WTC11 (cell line): Measurements from ENCODE around the gene ZNF326. TPM values are rescaled to one million over a fixed set of nuclear protein-coding genes. Genes with fewer than 3 reads are reported as not detected.

Experiments used
- ATAC-seq: fragments of 200-7000 bp; cut with Tn5 transposase; 2 replicates; pipeline ENCODE4 v1.10.0; 2021; ENCODE audit warnings: mild to moderate bottlenecking, moderate library complexity
- CTCF ChIA-PET: fragments of 300-600 bp; sonication (Branson Sonifier 250); formaldehyde crosslinking; loops from one replicate; lab custom pipeline; 2021; ENCODE audit warnings: antibody characterized with exemption; lab: Charles Lee
- POLR2A ChIA-PET: fragments of 350-600 bp; sonication (Branson Sonifier 250); formaldehyde crosslinking; loops from one replicate; lab custom pipeline; 2021; ENCODE audit warnings: antibody characterized with exemption; lab: Charles Lee
- DNase-seq: peaks from one replicate; pipeline ENCODE4 v3.0.0; 2021; ENCODE audit warnings: low spot score
- H3K27ac Mint-ChIP-seq: 2 replicates; pipeline ENCODE4 v1.8.0; 2021; ENCODE audit warnings: mixed read lengths
- H3K27me3 Mint-ChIP-seq: 2 replicates; pipeline ENCODE4 v1.8.0; 2021; ENCODE audit warnings: low read depth, mild to moderate bottlenecking, moderate library complexity, mixed read lengths
- H3K36me3 Mint-ChIP-seq: 2 replicates; pipeline ENCODE4 v1.8.0; 2021; ENCODE audit warnings: mixed read lengths
- H3K4me1 Mint-ChIP-seq: 2 replicates; pipeline ENCODE4 v1.8.0; 2022; ENCODE audit warnings: mixed read lengths
- H3K4me3 Mint-ChIP-seq: 2 replicates; pipeline ENCODE4 v1.8.0; 2021; ENCODE audit warnings: mild to moderate bottlenecking, moderate library complexity, mixed read lengths
- H3K9me3 Mint-ChIP-seq: 2 replicates; pipeline ENCODE4 v1.8.0; 2021; ENCODE audit warnings: mixed read lengths
- CBFB ChIP-seq: sonication (generic); formaldehyde crosslinking; IDR thresholded peaks from 2 replicates; pipeline ENCODE4 v1.8.1; 2022; ENCODE audit warnings: mild to moderate bottlenecking, low read depth, missing genetic modification reagents
- ETV6 ChIP-seq: sonication (generic); formaldehyde crosslinking; IDR thresholded peaks from 2 replicates; pipeline ENCODE4 v1.8.1; 2022; ENCODE audit warnings: mild to moderate bottlenecking, missing genetic modification reagents
- FOXK1 ChIP-seq: sonication (generic); formaldehyde crosslinking; IDR thresholded peaks from 2 replicates; pipeline ENCODE4 v1.8.0; 2022; ENCODE audit warnings: mild to moderate bottlenecking, moderate library complexity, missing genetic modification reagents
- JUN ChIP-seq: sonication (generic); formaldehyde crosslinking; IDR thresholded peaks from 2 replicates; pipeline ENCODE4 v1.8.0; 2023; ENCODE audit warnings: mild to moderate bottlenecking, missing genetic modification reagents
- ZBTB21 ChIP-seq: sonication (generic); formaldehyde crosslinking; IDR thresholded peaks from 2 replicates; pipeline ENCODE4 v1.8.1; 2023; ENCODE audit warnings: mild to moderate bottlenecking, missing genetic modification reagents, borderline replicate concordance
- total RNA-seq: library from RNA; stranded (reverse); gene quantifications from 3 replicates; pipeline ENCODE4 v1.2.3, GENCODE V29; 2021
- TF ChIP-seq, protein P1 (sequence below): fragments of 250-450 bp; sonication (Bioruptor Pico); IDR thresholded peaks from 2 replicates; pipeline ENCODE4 v2.1.2; 2022; ENCODE audit warnings: mild to moderate bottlenecking, moderate library complexity
- TF ChIP-seq, protein P2 (sequence below): fragments of 250-450 bp; sonication (Bioruptor Pico); IDR thresholded peaks from 2 replicates; pipeline ENCODE4 v1.9.0; 2021; ENCODE audit warnings: mild to moderate bottlenecking
- TF ChIP-seq, protein P3 (sequence below): sonication (generic); formaldehyde crosslinking; IDR thresholded peaks from 2 replicates; pipeline ENCODE4 v1.8.0; 2023; ENCODE audit warnings: missing genetic modification reagents
- TF ChIP-seq, protein P4 (sequence below): sonication (generic); formaldehyde crosslinking; IDR thresholded peaks from 2 replicates; pipeline ENCODE4 v1.8.1; 2022; ENCODE audit warnings: low read depth, missing genetic modification reagents, borderline replicate concordance
- TF ChIP-seq, protein P5 (sequence below): sonication (generic); formaldehyde crosslinking; IDR thresholded peaks from 2 replicates; pipeline ENCODE4 v1.8.0; 2022; ENCODE audit warnings: mild to moderate bottlenecking, missing genetic modification reagents
- TF ChIP-seq, protein P6 (sequence below): sonication (generic); formaldehyde crosslinking; conservative IDR thresholded peaks from 2 replicates; pipeline ENCODE4 v1.8.1; 2023; ENCODE audit warnings: mild to moderate bottlenecking, low read depth, missing genetic modification reagents, moderate library complexity
- TF ChIP-seq, protein P7 (sequence below): sonication (generic); formaldehyde crosslinking; IDR thresholded peaks from 2 replicates; pipeline ENCODE4 v1.8.1; 2022; ENCODE audit warnings: low read depth, mild to moderate bottlenecking, moderate library complexity, missing genetic modification reagents, borderline replicate concordance
- TF ChIP-seq, protein P8 (sequence below): sonication (generic); formaldehyde crosslinking; IDR thresholded peaks from 2 replicates; pipeline ENCODE4 v1.8.1; 2023; ENCODE audit warnings: mild to moderate bottlenecking, moderate library complexity, missing genetic modification reagents
- TF ChIP-seq, protein P9 (sequence below): sonication (generic); formaldehyde crosslinking; IDR thresholded peaks from 2 replicates; pipeline ENCODE4 v1.8.0; 2023; ENCODE audit warnings: mild to moderate bottlenecking, missing genetic modification reagents
- TF ChIP-seq, protein P10 (sequence below): fragments of 250-450 bp; sonication (Bioruptor Pico); conservative IDR thresholded peaks from 2 replicates; pipeline ENCODE4 v1.9.0; 2021; ENCODE audit warnings: mild to moderate bottlenecking
- TF ChIP-seq, protein P11 (sequence below): sonication (generic); formaldehyde crosslinking; IDR thresholded peaks from 2 replicates; pipeline ENCODE4 v1.8.1; 2023; ENCODE audit warnings: mild to moderate bottlenecking, missing genetic modification reagents

ZNF326 gene
- total RNA-seq, 1 experiment from 2014 or later: 32.7 TPM

DNA sequence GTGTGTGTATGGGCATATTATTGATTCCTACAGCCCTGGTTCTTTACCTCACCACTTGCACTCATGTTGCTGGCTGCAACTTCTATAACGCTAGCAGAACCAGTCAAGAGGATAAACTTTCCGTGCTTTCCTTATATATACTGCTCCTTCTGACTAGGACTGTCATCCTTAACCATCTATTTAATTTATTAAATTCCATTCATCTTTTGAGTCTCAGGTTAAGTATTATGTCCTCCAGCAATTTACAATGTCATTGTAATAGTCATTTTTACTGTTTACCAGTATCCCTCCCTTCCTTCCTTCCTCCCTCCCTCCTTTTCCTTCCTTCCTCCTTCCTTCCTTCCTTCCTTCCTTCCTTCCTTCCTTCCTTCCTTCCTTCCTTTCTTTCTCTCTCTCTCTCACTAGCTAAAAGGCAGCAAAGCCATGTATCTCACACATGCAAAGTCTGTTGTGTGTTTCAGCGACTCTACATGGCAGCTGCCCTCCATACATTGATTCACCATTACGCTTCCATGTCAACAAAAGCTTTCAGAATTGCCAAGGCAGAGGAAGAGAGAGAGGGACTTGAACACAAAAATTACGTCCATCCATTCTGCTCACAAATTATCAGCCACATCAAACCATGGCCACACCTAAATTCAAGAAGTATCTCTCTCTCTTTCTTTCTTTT, 73.8 kb downstream of the ZNF326 start:
- peaks cover 5% of the 10 kb centered on the region for H3K36me3 Mint-ChIP-seq
- ChIA-PET CTCF (no interaction called here), POLR2A (interaction anchor here (0.7 kb wide), 1 partner anchor 301 kb away, joined by 4 read pairs; no protein-coding TSS in a partner anchor)
- peaks cover 14% of the 10 kb centered on the region for H3K4me1 Mint-ChIP-seq
- H3K4me3 Mint-ChIP-seq: no peak overlapping the region
- peaks cover 5% of the 10 kb centered on the region for H3K9me3 Mint-ChIP-seq
- DNase-seq (no peak), ATAC-seq (no peak)
- H3K27ac Mint-ChIP-seq: no peak overlapping the region
- H3K27me3 Mint-ChIP-seq: peaks cover 1% of the 10 kb centered on the region; the same call in 1 of the 2 replicates
- TF ChIP-seq FOXK1 (CRISPR knock-in tag) (no peak), CBFB (CRISPR knock-in tag) (no peak), ZBTB21 (CRISPR knock-in tag) (no peak), ETV6 (no peak), JUN (CRISPR knock-in tag) (no peak)
- TF ChIP-seq, protein P1, sequence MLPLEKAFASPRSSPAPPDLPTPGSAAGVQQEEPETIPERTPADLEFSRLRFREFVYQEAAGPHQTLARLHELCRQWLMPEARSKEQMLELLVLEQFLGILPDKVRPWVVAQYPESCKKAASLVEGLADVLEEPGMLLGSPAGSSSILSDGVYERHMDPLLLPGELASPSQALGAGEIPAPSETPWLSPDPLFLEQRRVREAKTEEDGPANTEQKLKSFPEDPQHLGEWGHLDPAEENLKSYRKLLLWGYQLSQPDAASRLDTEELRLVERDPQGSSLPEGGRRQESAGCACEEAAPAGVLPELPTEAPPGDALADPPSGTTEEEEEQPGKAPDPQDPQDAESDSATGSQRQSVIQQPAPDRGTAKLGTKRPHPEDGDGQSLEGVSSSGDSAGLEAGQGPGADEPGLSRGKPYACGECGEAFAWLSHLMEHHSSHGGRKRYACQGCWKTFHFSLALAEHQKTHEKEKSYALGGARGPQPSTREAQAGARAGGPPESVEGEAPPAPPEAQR (CRISPR knock-in tag): no peak
- TF ChIP-seq, protein P2, sequence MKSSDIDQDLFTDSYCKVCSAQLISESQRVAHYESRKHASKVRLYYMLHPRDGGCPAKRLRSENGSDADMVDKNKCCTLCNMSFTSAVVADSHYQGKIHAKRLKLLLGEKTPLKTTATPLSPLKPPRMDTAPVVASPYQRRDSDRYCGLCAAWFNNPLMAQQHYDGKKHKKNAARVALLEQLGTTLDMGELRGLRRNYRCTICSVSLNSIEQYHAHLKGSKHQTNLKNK (CRISPR knock-in tag): no peak
- TF ChIP-seq, protein P3, sequence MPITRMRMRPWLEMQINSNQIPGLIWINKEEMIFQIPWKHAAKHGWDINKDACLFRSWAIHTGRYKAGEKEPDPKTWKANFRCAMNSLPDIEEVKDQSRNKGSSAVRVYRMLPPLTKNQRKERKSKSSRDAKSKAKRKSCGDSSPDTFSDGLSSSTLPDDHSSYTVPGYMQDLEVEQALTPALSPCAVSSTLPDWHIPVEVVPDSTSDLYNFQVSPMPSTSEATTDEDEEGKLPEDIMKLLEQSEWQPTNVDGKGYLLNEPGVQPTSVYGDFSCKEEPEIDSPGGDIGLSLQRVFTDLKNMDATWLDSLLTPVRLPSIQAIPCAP (CRISPR knock-in tag): no peak
- TF ChIP-seq, protein P4, sequence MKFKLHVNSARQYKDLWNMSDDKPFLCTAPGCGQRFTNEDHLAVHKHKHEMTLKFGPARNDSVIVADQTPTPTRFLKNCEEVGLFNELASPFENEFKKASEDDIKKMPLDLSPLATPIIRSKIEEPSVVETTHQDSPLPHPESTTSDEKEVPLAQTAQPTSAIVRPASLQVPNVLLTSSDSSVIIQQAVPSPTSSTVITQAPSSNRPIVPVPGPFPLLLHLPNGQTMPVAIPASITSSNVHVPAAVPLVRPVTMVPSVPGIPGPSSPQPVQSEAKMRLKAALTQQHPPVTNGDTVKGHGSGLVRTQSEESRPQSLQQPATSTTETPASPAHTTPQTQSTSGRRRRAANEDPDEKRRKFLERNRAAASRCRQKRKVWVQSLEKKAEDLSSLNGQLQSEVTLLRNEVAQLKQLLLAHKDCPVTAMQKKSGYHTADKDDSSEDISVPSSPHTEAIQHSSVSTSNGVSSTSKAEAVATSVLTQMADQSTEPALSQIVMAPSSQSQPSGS (CRISPR knock-in tag): no peak
- TF ChIP-seq, protein P5, sequence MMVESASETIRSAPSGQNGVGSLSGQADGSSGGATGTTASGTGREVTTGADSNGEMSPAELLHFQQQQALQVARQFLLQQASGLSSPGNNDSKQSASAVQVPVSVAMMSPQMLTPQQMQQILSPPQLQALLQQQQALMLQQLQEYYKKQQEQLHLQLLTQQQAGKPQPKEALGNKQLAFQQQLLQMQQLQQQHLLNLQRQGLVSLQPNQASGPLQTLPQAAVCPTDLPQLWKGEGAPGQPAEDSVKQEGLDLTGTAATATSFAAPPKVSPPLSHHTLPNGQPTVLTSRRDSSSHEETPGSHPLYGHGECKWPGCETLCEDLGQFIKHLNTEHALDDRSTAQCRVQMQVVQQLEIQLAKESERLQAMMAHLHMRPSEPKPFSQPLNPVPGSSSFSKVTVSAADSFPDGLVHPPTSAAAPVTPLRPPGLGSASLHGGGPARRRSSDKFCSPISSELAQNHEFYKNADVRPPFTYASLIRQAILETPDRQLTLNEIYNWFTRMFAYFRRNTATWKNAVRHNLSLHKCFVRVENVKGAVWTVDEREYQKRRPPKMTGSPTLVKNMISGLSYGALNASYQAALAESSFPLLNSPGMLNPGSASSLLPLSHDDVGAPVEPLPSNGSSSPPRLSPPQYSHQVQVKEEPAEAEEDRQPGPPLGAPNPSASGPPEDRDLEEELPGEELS (CRISPR knock-in tag): no peak
- TF ChIP-seq, protein P6, sequence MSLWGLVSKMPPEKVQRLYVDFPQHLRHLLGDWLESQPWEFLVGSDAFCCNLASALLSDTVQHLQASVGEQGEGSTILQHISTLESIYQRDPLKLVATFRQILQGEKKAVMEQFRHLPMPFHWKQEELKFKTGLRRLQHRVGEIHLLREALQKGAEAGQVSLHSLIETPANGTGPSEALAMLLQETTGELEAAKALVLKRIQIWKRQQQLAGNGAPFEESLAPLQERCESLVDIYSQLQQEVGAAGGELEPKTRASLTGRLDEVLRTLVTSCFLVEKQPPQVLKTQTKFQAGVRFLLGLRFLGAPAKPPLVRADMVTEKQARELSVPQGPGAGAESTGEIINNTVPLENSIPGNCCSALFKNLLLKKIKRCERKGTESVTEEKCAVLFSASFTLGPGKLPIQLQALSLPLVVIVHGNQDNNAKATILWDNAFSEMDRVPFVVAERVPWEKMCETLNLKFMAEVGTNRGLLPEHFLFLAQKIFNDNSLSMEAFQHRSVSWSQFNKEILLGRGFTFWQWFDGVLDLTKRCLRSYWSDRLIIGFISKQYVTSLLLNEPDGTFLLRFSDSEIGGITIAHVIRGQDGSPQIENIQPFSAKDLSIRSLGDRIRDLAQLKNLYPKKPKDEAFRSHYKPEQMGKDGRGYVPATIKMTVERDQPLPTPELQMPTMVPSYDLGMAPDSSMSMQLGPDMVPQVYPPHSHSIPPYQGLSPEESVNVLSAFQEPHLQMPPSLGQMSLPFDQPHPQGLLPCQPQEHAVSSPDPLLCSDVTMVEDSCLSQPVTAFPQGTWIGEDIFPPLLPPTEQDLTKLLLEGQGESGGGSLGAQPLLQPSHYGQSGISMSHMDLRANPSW: no peak
- TF ChIP-seq, protein P7, sequence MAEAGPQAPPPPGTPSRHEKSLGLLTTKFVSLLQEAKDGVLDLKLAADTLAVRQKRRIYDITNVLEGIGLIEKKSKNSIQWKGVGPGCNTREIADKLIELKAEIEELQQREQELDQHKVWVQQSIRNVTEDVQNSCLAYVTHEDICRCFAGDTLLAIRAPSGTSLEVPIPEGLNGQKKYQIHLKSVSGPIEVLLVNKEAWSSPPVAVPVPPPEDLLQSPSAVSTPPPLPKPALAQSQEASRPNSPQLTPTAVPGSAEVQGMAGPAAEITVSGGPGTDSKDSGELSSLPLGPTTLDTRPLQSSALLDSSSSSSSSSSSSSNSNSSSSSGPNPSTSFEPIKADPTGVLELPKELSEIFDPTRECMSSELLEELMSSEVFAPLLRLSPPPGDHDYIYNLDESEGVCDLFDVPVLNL (CRISPR knock-in tag): no peak
- TF ChIP-seq, protein P8, sequence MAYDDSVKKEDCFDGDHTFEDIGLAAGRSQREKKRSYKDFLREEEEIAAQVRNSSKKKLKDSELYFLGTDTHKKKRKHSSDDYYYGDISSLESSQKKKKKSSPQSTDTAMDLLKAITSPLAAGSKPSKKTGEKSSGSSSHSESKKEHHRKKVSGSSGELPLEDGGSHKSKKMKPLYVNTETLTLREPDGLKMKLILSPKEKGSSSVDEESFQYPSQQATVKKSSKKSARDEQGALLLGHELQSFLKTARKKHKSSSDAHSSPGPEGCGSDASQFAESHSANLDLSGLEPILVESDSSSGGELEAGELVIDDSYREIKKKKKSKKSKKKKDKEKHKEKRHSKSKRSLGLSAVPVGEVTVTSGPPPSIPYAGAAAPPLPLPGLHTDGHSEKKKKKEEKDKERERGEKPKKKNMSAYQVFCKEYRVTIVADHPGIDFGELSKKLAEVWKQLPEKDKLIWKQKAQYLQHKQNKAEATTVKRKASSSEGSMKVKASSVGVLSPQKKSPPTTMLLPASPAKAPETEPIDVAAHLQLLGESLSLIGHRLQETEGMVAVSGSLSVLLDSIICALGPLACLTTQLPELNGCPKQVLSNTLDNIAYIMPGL (CRISPR knock-in tag): no peak
- TF ChIP-seq, protein P9, sequence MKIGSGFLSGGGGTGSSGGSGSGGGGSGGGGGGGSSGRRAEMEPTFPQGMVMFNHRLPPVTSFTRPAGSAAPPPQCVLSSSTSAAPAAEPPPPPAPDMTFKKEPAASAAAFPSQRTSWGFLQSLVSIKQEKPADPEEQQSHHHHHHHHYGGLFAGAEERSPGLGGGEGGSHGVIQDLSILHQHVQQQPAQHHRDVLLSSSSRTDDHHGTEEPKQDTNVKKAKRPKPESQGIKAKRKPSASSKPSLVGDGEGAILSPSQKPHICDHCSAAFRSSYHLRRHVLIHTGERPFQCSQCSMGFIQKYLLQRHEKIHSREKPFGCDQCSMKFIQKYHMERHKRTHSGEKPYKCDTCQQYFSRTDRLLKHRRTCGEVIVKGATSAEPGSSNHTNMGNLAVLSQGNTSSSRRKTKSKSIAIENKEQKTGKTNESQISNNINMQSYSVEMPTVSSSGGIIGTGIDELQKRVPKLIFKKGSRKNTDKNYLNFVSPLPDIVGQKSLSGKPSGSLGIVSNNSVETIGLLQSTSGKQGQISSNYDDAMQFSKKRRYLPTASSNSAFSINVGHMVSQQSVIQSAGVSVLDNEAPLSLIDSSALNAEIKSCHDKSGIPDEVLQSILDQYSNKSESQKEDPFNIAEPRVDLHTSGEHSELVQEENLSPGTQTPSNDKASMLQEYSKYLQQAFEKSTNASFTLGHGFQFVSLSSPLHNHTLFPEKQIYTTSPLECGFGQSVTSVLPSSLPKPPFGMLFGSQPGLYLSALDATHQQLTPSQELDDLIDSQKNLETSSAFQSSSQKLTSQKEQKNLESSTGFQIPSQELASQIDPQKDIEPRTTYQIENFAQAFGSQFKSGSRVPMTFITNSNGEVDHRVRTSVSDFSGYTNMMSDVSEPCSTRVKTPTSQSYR (CRISPR knock-in tag): no peak
- TF ChIP-seq, protein P10, sequence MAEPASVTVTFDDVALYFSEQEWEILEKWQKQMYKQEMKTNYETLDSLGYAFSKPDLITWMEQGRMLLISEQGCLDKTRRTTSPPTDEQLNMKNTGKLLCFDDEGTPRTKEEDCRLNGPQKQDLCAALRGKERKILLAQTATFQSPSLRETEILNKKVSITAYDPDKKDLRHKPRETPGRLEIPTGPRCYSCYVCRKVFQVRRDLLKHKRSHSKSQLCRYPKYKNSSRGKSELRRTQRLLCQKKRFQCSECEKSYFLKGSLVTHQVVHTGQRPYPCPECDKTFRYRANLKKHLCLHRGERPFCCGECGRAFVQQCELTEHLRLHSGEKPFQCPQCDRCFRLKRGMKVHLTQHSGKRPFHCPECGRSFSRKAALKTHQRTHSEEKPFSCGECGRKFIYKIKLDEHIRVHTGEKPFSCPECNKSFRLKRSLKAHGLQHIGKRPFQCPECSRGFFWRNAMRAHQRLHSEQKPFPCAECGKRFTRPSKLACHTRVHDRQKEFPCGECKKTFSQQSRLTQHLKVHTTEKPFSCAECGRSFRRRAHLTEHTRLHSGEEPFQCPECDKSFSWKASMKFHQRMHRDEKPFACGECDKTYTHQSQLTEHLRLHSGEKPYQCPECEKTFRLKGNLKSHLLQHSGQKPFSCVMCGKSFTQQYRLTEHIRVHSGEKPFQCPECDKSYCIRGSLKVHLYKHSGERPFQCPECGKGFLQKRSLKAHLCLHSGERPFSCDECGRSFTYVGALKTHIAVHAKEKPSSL (CRISPR knock-in tag): no peak
- TF ChIP-seq, protein P11, sequence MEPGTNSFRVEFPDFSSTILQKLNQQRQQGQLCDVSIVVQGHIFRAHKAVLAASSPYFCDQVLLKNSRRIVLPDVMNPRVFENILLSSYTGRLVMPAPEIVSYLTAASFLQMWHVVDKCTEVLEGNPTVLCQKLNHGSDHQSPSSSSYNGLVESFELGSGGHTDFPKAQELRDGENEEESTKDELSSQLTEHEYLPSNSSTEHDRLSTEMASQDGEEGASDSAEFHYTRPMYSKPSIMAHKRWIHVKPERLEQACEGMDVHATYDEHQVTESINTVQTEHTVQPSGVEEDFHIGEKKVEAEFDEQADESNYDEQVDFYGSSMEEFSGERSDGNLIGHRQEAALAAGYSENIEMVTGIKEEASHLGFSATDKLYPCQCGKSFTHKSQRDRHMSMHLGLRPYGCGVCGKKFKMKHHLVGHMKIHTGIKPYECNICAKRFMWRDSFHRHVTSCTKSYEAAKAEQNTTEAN: no peak
